22Rv1 (cell line): Measurements from ENCODE around the gene CATSPER4.

ENCODE experiments used
- H3K27ac ChIP-seq: fragments of 450-650 bp; 2 replicates; pipeline ENCODE4 v1.5.1; 2017
- CTCF ChIP-seq: fragments of 450-650 bp; IDR thresholded peaks from 2 replicates; pipeline ENCODE4 v1.5.1; 2017; ENCODE audit warnings: mild to moderate bottlenecking
- ZFX ChIP-seq: fragments of 450-650 bp; IDR thresholded peaks from 2 replicates; pipeline ENCODE4 v1.6.1; 2017; ENCODE audit warnings: antibody characterized with exemption, borderline replicate concordance

Gene CATSPER4

GRCh38 chr1:26161415-26162219 lies 28.8 kb upstream of the CATSPER4 start:
- H3K27ac ChIP-seq: 0 out of 2 replicates have a peak overlapping the region, but pooled peaks have one; percentile 12
- TF ChIP-seq ZFX: no peak
- TF ChIP-seq CTCF: peak; percentile 74

- TF ChIP-seq CTCF: no peak
- TF ChIP-seq ZFX: no peak
- H3K27ac ChIP-seq: 0 out of 2 replicates have a peak overlapping the region, but pooled peaks have one; percentile 12
These were observed 28.1 kb upstream of the CATSPER4 start for GRCh38 chr1:26162220-26162709.

- H3K27ac ChIP-seq: no peak overlapping the region
- TF ChIP-seq ZFX: no peak
- no peak for TF ChIP-seq CTCF
These were observed 26.7 kb upstream of the CATSPER4 start for GRCh38 chr1:26163684-26164035.

- H3K27ac ChIP-seq: no peak overlapping the region
These were observed 26.2 kb upstream of the CATSPER4 start for GRCh38 chr1:26164036-26164860.

GRCh38 chr1:26164861-26165842 lies 25.2 kb upstream of the CATSPER4 start:
- no peak overlapping the region for H3K27ac ChIP-seq
- TF ChIP-seq CTCF: no peak
- no peak for TF ChIP-seq ZFX

More at GRCh38 chr1:26164036-26164860, 26.2 kb upstream of the CATSPER4 start:
- TF ChIP-seq CTCF (peak; percentile 97), ZFX (no peak)

- TF ChIP-seq ZFX (no peak), CTCF (no peak)
- H3K27ac ChIP-seq: no peak overlapping the region
These were observed 23.6 kb upstream of the CATSPER4 start for GRCh38 chr1:26166719-26167281.
